ENCODE measurements around the gene ENSA.
"Not testable (repeated sequence)": the region's sequence is repeated elsewhere in the genome, so short reads cannot be mapped to it uniquely, and the experiment has no call there.

ENSA gene

DNA sequence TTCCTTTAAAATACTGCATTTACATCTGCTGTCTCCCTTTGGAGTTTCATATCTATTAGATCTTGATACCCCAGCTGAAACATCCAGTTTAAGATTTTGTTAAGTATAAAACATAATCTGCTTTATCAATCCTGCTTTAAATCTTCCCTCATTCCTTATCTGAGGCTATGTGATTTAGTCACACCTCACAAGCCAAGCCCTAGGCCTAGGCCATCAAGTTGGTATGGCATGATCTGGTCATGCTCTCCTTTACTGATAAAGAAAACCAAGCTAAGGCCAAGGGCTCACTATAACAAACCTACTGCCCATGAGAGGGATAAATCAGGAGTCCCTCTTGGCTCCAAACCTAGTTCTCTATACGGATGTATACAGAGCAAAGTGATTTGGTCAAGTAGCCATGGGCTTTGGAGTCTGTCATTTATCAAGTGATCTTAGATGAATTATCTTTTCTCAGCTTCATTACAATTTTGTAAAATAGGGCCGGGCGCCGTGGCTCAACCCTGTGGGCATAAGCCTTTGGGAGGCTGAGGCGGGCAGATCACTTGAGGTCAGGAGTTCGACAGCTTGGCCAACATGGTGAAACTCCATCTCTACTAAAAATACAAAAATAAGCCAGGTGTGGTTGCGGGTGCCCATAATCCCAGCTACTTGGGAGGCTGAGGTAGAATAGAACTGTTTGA lies 22.8 kb downstream of the ENSA start:
- Histone ChIP-seq H3K4me1 (ENCODE audit: low read length) (peaks cover 8% of the 10 kb centered on the region), H3K79me2 (ENCODE audit: low read length) (0 out of 2 replicates have a peak, but pooled peaks cover 2% of the 10 kb centered on the region), H3K4me3 (ENCODE audit: low read length) (no peak overlapping the region), H4K20me1 (ENCODE audit: insufficient read depth, low read length) (no peaks in the 10 kb centered on the region), H3K9me2 (replicated peaks; ENCODE audit: insufficient read depth, low read length) (no peaks in the 10 kb centered on the region), H2AFZ (ENCODE audit: low read length) (no peak overlapping the region), H3K9ac (ENCODE audit: low read length) (no peak overlapping the region), H3K4me2 (ENCODE audit: low read depth, low read length) (no peak overlapping the region), H3K27ac (ENCODE audit: low read length) (no peak overlapping the region), H3K9me3 (replicated peaks; ENCODE audit: insufficient read depth, low read length) (no peaks in the 10 kb centered on the region), H3K27me3 (replicated peaks; ENCODE audit: insufficient read depth, low read length) (no peaks in the 10 kb centered on the region), H3F3A (ENCODE audit: insufficient read depth, low read length) (peaks cover 5% of the 10 kb centered on the region), H3K36me3 (replicated peaks; ENCODE audit: insufficient read depth, low read length) (no peaks in the 10 kb centered on the region)
- TF ChIP-seq EZH2 (optimal IDR thresholded peaks at IDR 0.05; ENCODE audit: low read depth, low read length) (no peak), EZH2phosphoT487 (IDR thresholded peaks at IDR 0.05; ENCODE audit: low read length) (no peak)
- TF ChIP-seq, protein P1, sequence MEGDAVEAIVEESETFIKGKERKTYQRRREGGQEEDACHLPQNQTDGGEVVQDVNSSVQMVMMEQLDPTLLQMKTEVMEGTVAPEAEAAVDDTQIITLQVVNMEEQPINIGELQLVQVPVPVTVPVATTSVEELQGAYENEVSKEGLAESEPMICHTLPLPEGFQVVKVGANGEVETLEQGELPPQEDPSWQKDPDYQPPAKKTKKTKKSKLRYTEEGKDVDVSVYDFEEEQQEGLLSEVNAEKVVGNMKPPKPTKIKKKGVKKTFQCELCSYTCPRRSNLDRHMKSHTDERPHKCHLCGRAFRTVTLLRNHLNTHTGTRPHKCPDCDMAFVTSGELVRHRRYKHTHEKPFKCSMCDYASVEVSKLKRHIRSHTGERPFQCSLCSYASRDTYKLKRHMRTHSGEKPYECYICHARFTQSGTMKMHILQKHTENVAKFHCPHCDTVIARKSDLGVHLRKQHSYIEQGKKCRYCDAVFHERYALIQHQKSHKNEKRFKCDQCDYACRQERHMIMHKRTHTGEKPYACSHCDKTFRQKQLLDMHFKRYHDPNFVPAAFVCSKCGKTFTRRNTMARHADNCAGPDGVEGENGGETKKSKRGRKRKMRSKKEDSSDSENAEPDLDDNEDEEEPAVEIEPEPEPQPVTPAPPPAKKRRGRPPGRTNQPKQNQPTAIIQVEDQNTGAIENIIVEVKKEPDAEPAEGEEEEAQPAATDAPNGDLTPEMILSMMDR (IDR thresholded peaks at IDR 0.05; ENCODE audit: low read length): no peak
- no peak for DNase-seq

DNA sequence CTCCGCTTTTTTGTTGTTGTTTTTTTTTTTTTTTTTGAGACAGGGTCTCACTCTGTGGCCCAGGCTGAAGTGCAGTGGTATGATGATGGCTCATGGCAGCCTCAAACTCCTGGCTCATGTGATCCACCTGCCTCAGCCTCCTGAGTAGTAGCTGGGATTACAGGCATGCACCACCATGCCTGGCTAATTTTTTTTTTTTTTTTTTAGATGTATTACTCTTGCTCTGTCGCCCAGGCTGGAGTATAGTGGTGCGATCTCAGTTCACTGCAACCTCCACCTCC lies 24.0 kb downstream of the ENSA start:
- not testable (repeated sequence) for H3K4me3 ChIP-seq (ENCODE audit: low read length); H3K36me3 ChIP-seq (replicated peaks; ENCODE audit: insufficient read depth, low read length); H3K9me3 ChIP-seq (replicated peaks; ENCODE audit: insufficient read depth, low read length); H3K9ac ChIP-seq (ENCODE audit: low read length); H3K4me1 ChIP-seq (ENCODE audit: low read length); H2AFZ ChIP-seq (ENCODE audit: low read length); H3K27me3 ChIP-seq (replicated peaks; ENCODE audit: insufficient read depth, low read length); H3K27ac ChIP-seq (ENCODE audit: low read length); DNase-seq; H4K20me1 ChIP-seq (ENCODE audit: insufficient read depth, low read length); H3K9me2 ChIP-seq (replicated peaks; ENCODE audit: insufficient read depth, low read length); H3K79me2 ChIP-seq (ENCODE audit: low read length); H3K4me2 ChIP-seq (ENCODE audit: low read depth, low read length); H3F3A ChIP-seq (ENCODE audit: insufficient read depth, low read length)

DNA sequence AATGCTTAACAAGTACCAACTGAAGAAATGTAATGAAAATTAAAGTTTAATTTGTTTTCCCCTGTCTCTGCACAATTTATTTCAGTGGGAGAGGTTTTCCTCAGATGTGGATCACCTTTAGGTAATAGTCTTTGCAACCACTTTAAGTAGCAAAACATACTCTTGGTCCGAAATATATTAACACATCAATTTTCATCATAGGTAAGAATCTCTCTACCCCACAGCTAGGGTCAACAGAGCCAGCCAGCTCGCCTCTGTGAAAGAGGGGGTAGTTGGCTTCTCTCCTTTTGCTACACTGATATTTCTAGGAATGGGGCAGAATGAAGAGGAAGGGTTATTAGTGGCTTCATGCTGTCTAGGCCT lies 25.2 kb downstream of the ENSA start:
- H3K4me2 ChIP-seq (ENCODE audit: low read depth, low read length): no peak overlapping the region
- H3K27ac ChIP-seq (ENCODE audit: low read length): no peak overlapping the region
- H3K9ac ChIP-seq (ENCODE audit: low read length): no peak overlapping the region

DNA sequence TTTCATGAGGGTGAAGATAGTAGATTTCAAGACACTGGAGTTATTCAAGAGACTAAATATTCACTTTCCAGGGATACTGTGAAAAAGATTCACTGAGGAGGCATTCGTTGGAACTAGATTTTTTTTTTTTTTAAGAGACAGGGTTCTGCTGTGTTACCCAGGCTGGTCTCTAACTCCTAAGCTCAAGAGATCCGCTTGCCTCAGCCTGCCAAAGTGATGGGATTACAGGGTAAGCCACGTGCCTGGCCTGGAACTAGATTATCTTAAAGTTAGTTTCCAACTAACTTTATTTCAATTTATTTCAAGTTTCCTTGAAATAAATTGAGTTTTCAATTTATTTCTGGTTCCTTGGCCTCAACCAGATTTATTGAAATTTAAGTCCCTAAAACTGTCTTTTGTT lies 25.7 kb downstream of the ENSA start:
- H3K4me2 ChIP-seq (ENCODE audit: low read depth, low read length): no peak overlapping the region
- H3K9ac ChIP-seq (ENCODE audit: low read length): no peak overlapping the region
- no peak overlapping the region for H2AFZ ChIP-seq (ENCODE audit: low read length)
- H3F3A ChIP-seq (ENCODE audit: insufficient read depth, low read length): no peaks in the 10 kb centered on the region
- no peaks in the 10 kb centered on the region for H3K36me3 ChIP-seq (replicated peaks; ENCODE audit: insufficient read depth, low read length)
- DNase-seq: no peak
- H3K27ac ChIP-seq (ENCODE audit: low read length): no peak overlapping the region
- TF ChIP-seq EZH2phosphoT487 (IDR thresholded peaks at IDR 0.05; ENCODE audit: low read length): no peak
- TF ChIP-seq EZH2 (optimal IDR thresholded peaks at IDR 0.05; ENCODE audit: low read depth, low read length): no peak
- TF ChIP-seq, protein P1 (IDR thresholded peaks at IDR 0.05; ENCODE audit: low read length): no peak
- no peaks in the 10 kb centered on the region for H3K4me1 ChIP-seq (ENCODE audit: low read length)
- H4K20me1 ChIP-seq (ENCODE audit: insufficient read depth, low read length): no peaks in the 10 kb centered on the region
- H3K4me3 ChIP-seq (ENCODE audit: low read length): no peak overlapping the region
- no peaks in the 10 kb centered on the region for H3K9me2 ChIP-seq (replicated peaks; ENCODE audit: insufficient read depth, low read length)
- no peaks in the 10 kb centered on the region for H3K9me3 ChIP-seq (replicated peaks; ENCODE audit: insufficient read depth, low read length)
- no peaks in the 10 kb centered on the region for H3K79me2 ChIP-seq (ENCODE audit: low read length)
- no peaks in the 10 kb centered on the region for H3K27me3 ChIP-seq (replicated peaks; ENCODE audit: insufficient read depth, low read length)

More for the DNA sequence above, 25.2 kb downstream of the ENSA start:
- Histone ChIP-seq H4K20me1 (ENCODE audit: insufficient read depth, low read length) (no peaks in the 10 kb centered on the region), H3K27me3 (replicated peaks; ENCODE audit: insufficient read depth, low read length) (no peaks in the 10 kb centered on the region), H3K36me3 (replicated peaks; ENCODE audit: insufficient read depth, low read length) (no peaks in the 10 kb centered on the region), H3K9me3 (replicated peaks; ENCODE audit: insufficient read depth, low read length) (no peaks in the 10 kb centered on the region), H3K9me2 (replicated peaks; ENCODE audit: insufficient read depth, low read length) (no peaks in the 10 kb centered on the region), H3K4me1 (ENCODE audit: low read length) (no peaks in the 10 kb centered on the region), H2AFZ (ENCODE audit: low read length) (no peak overlapping the region), H3K4me3 (ENCODE audit: low read length) (no peak overlapping the region), H3K79me2 (ENCODE audit: low read length) (no peaks in the 10 kb centered on the region), H3F3A (ENCODE audit: insufficient read depth, low read length) (no peaks in the 10 kb centered on the region)
- no peak for DNase-seq
- TF ChIP-seq EZH2phosphoT487 (IDR thresholded peaks at IDR 0.05; ENCODE audit: low read length) (no peak), EZH2 (optimal IDR thresholded peaks at IDR 0.05; ENCODE audit: low read depth, low read length) (no peak)
- TF ChIP-seq, protein P1 (IDR thresholded peaks at IDR 0.05; ENCODE audit: low read length): no peak

DNA sequence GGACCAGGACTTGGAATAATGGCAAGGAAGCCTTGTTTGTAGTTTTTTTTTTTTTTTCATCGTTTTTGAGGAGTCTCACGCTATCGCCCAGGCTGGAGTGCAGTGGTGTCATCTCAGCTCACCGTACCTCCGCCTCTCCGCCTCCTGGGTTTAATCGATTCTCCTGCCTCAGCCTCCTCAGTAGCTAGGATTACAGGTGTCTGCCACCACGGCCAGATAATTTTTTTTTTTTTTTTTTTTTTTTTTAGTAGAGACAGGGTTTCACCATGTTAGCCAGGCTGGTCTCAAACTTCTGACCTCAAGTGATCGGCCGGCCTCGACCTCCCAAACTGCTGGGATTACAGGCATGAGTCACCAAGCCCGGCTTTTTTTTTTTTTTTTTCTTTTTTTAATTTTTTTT lies 27.0 kb downstream of the ENSA start:
- not testable (repeated sequence) for H3K4me2 ChIP-seq (ENCODE audit: low read depth, low read length); H3K27ac ChIP-seq (ENCODE audit: low read length); H3K36me3 ChIP-seq (replicated peaks; ENCODE audit: insufficient read depth, low read length); H3K79me2 ChIP-seq (ENCODE audit: low read length); H2AFZ ChIP-seq (ENCODE audit: low read length); H3K4me1 ChIP-seq (ENCODE audit: low read length); H4K20me1 ChIP-seq (ENCODE audit: insufficient read depth, low read length); H3K4me3 ChIP-seq (ENCODE audit: low read length); H3K9me3 ChIP-seq (replicated peaks; ENCODE audit: insufficient read depth, low read length); H3K27me3 ChIP-seq (replicated peaks; ENCODE audit: insufficient read depth, low read length); H3K9ac ChIP-seq (ENCODE audit: low read length); H3K9me2 ChIP-seq (replicated peaks; ENCODE audit: insufficient read depth, low read length); H3F3A ChIP-seq (ENCODE audit: insufficient read depth, low read length); DNase-seq

Measured in MM.1S (cell line).